A673 (cell line): ENCODE data around the gene CCT3. TPM values are rescaled to one million over a fixed set of nuclear protein-coding genes. Genes with fewer than 3 reads are reported as not detected.

Experiments used
- BruUV-seq: library from RNA; stranded (reverse); fragments of 400-500 nt; replicated peaks from 2 replicates; lab custom pipeline; 2021; lab: Mats Ljungman, UMichigan
- CTCF ChIA-PET: fragments of 300-600 bp; sonication (Branson Sonifier 250); formaldehyde crosslinking; loops from one replicate; lab custom pipeline; 2022; ENCODE audit warnings: antibody characterized with exemption; lab: Charles Lee
- POLR2A ChIA-PET: fragments of 300-600 bp; sonication (Branson Sonifier 250); formaldehyde crosslinking; loops from one replicate; lab custom pipeline; 2022; ENCODE audit warnings: antibody characterized with exemption; ENCODE audit not compliant: low non-redundant PET; lab: Charles Lee
- DNase-seq: peaks from one replicate; pipeline ENCODE4 v3.0.0-alpha.2; 2015; ENCODE audit warnings: low spot score
- H3K27ac ChIP-seq: fragments of 200-600 bp; sonication (generic); 2 replicates; pipeline ENCODE4 v1.5.1; 2016; ENCODE audit warnings: mixed run types, low read depth, mild to moderate bottlenecking, mixed read lengths, antibody characterized with exemption, low read length; ENCODE audit not compliant: poor library complexity, severe bottlenecking
- H3K27me3 ChIP-seq: fragments of 200-600 bp; sonication (generic); replicated peaks from 2 replicates; pipeline ENCODE4 v1.6.1; 2017; ENCODE audit warnings: mixed run types, low read depth, mild to moderate bottlenecking, mixed read lengths, antibody characterized with exemption, low read length; ENCODE audit not compliant: insufficient read depth, poor library complexity
- H3K36me3 ChIP-seq: fragments of 200-600 bp; sonication (generic); 2 replicates; pipeline ENCODE4 v1.6.1; 2016; ENCODE audit warnings: mixed run types, mild to moderate bottlenecking, mixed read lengths, antibody characterized with exemption, low read length; ENCODE audit not compliant: insufficient read depth, poor library complexity, severe bottlenecking
- H3K4me1 ChIP-seq: fragments of 200-600 bp; sonication (generic); 2 replicates; pipeline ENCODE4 v1.6.1; 2017; ENCODE audit warnings: mixed run types, mild to moderate bottlenecking, mixed read lengths, antibody characterized with exemption, low read length; ENCODE audit not compliant: insufficient read depth, poor library complexity, severe bottlenecking
- H3K4me3 ChIP-seq: fragments of 200-600 bp; sonication (generic); 2 replicates; pipeline ENCODE4 v1.5.1; 2016; ENCODE audit warnings: low read depth, mixed run types, mild to moderate bottlenecking, mixed read lengths, low read length; ENCODE audit not compliant: poor library complexity, severe bottlenecking
- H3K9me3 ChIP-seq: fragments of 200-600 bp; sonication (generic); 2 replicates; pipeline ENCODE4 v1.6.1; 2016; ENCODE audit warnings: mixed run types, low read depth, mild to moderate bottlenecking, mixed read lengths, antibody characterized with exemption, low read length; ENCODE audit not compliant: poor library complexity, severe bottlenecking
- EZH2 ChIP-seq: fragments of 200-600 bp; sonication (generic); IDR thresholded peaks from 2 replicates; pipeline ENCODE4 v1.6.1; 2017; ENCODE audit warnings: borderline replicate concordance, low read depth, mild to moderate bottlenecking, mixed read lengths, antibody characterized with exemption, low read length; ENCODE audit not compliant: poor library complexity, severe bottlenecking
- intact Hi-C: fragments of 100-400 bp; cut with micrococcal nuclease; formaldehyde crosslinking; loops from one replicate; pipeline ENCODE4 v1.10.0; 2022; ENCODE audit not compliant: unreplicated experiment
- total RNA-seq: library from RNA; stranded (reverse); gene quantifications from 2 replicates; pipeline ENCODE4 v1.2.3, GENCODE V29; 2021
- TF ChIP-seq, protein P1 (sequence below): fragments of 300-800, 200-600 bp; sonication (generic); conservative IDR thresholded peaks from 2 replicates; pipeline ENCODE4 v1.5.1; 2017; ENCODE audit warnings: low read depth, mild to moderate bottlenecking, antibody characterized with exemption, low read length, moderate library complexity, mixed read lengths

Gene CCT3
- total RNA-seq, 1 experiment from 2014 or later, result 678 TPM

DNA sequence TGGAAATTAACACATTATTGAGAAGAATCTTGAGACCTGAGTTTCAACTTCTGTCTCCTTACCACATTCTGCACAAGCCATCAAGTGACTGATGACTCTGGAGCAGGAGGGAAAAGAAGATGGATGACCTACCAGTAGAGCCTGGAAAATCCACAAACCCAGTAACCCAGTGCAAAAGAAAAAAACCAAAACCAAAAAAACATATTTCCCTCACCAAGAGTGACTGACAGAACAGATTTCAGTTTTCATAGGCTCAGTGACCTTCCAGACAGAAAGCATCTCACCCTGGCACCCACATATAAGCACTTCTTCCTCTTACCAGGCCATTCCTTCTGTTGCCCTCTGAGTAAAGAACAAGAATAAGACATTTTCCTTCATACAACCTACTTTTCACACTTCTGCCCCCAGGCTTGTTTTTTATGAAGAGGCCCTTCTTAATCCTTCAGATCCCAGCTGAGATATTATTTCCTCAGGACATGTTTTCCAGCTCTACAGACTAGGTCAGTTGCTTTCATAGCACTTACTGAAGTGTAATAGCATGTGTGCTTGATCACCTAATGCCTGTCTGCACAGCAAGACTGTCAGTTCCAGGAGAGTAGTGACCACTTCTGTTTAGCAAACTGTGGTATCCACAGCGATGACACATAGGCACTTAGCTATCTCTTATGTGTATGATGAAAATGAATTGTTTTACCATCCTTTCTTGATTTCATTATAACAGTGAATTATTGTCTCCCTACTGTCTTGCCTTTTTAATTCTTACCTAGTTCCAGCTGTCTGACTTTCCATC is 4.3 kb upstream of the CCT3 start:
- CTCF ChIA-PET, result interaction anchor here (1.3 kb wide), 1 partner anchor 43 kb away, joined by 4 read pairs; no protein-coding TSS in a partner anchor

GRCh38 chr1:156337888-156338179 is 258 bp downstream of the CCT3 start:
- Histone ChIP-seq H3K27me3 (no peaks in the 10 kb centered on the region), H3K36me3 (peaks cover 32% of the 10 kb centered on the region), H3K4me3 (peak overlapping the region; percentile 88), H3K27ac (peak overlapping the region; percentile 86), H3K9me3 (no peaks in the 10 kb centered on the region), H3K4me1 (peaks cover 14% of the 10 kb centered on the region)
- TF ChIP-seq, protein P1, sequence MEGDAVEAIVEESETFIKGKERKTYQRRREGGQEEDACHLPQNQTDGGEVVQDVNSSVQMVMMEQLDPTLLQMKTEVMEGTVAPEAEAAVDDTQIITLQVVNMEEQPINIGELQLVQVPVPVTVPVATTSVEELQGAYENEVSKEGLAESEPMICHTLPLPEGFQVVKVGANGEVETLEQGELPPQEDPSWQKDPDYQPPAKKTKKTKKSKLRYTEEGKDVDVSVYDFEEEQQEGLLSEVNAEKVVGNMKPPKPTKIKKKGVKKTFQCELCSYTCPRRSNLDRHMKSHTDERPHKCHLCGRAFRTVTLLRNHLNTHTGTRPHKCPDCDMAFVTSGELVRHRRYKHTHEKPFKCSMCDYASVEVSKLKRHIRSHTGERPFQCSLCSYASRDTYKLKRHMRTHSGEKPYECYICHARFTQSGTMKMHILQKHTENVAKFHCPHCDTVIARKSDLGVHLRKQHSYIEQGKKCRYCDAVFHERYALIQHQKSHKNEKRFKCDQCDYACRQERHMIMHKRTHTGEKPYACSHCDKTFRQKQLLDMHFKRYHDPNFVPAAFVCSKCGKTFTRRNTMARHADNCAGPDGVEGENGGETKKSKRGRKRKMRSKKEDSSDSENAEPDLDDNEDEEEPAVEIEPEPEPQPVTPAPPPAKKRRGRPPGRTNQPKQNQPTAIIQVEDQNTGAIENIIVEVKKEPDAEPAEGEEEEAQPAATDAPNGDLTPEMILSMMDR, result no peak
- TF ChIP-seq EZH2, result no peak
- ChIA-PET CTCF (interaction anchor here (0.6 kb wide), 1 partner anchor 16 kb away, joined by 4 read pairs; no protein-coding TSS in a partner anchor), POLR2A (interaction anchor here (0.5 kb wide), 1 partner anchor 1064 kb away, joined by 8 read pairs; the partner anchor contains the start of gene CLK2)
- BruUV-seq, result no TSS peak
- intact Hi-C loops, result loop anchor here (10.0 kb wide), 1 partner anchor 63 kb away; no protein-coding TSS in a partner anchor
- no peak for DNase-seq

More for the DNA sequence above, 4.3 kb upstream of the CCT3 start:
- Histone ChIP-seq H3K36me3 (no peaks in the 10 kb centered on the region), H3K27me3 (no peaks in the 10 kb centered on the region), H3K9me3 (no peaks in the 10 kb centered on the region), H3K4me1 (no peaks in the 10 kb centered on the region), H3K27ac (no peak overlapping the region), H3K4me3 (no peak overlapping the region)
- no TSS peak for BruUV-seq
- POLR2A ChIA-PET, result no interaction called here
- TF ChIP-seq, protein P1, result no peak
- no peak for TF ChIP-seq EZH2
- DNase-seq, result no peak
- intact Hi-C loops, result no loop called here

DNA sequence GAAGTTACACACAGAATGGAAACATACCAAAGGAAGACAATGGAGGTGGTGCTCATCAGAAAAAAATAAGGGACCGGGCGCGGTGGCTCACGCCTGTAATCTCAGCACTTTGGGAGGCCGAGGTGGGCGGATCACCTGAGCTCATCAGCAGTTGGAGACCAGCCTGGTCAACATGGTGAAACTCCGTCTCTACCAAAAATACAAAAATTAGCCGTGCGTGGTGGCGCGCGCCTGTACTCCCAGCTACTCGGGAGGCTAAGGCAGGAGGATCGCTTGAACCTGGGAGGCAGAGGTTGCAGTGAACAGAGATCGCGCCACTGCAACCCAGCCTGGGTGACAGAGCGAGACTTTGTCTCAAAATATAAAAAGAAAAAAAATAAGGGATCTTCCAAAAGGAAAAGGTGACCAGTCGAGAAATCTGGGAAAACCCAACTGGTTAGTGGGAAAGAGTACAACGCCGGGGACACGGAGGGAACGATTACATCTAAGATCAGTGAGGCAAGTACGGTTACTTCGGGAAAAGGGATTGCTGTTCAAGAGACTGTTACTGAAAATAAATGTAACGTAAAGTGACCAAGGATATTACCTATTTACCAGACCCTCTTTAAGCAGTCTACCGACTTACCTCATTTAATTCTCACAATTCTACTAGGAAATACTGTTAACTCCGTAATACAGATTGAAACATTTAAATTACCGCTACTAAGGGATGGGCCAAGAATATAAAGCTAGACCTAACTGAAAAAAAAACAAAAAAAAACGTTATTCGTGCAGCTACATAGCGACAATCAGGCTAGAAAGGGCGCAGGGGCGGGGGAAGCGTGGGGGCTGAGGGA is 822 bp downstream of the CCT3 start:
- CTCF ChIA-PET, result interaction anchor here (0.6 to 0.7 kb wide), 2 partner anchors 16 to 359 kb away, joined by 3 to 4 read pairs; partner anchors contain the start of gene ARHGEF2
- Histone ChIP-seq H3K4me1 (peaks cover 14% of the 10 kb centered on the region), H3K9me3 (no peaks in the 10 kb centered on the region), H3K36me3 (peaks cover 38% of the 10 kb centered on the region), H3K27ac (peak overlapping the region; percentile 86), H3K27me3 (no peaks in the 10 kb centered on the region), H3K4me3 (peak overlapping the region; percentile 88)
- peak; percentile 29 for DNase-seq
- TF ChIP-seq, protein P1, result no peak
- no peak for TF ChIP-seq EZH2
- POLR2A ChIA-PET, result interaction anchor here (0.5 kb wide), 1 partner anchor 1064 kb away, joined by 8 read pairs; the partner anchor contains the start of gene CLK2
- intact Hi-C loops, result loop anchor here (10.0 kb wide), 1 partner anchor 62 kb away; no protein-coding TSS in a partner anchor
- TSS peak; percentile 53 for BruUV-seq
